ENCODE results near the gene LUC7L2.

Gene LUC7L2

GRCh38 chr7:139370301-139370942 is 10.7 kb downstream of the LUC7L2 start:
- TF ChIP-seq CTCF (IDR thresholded peaks at IDR 0.05; ENCODE audit: extremely low read depth, insufficient read depth, missing control alignments) = no peak
- in situ Hi-C loops (cut with MboI; ENCODE audit: low pct_unique_long_range_greater_than_20kb, low sequenced_read_pairs, unreplicated experiment) = no loop called here
- no peak for DNase-seq (ENCODE audit: low spot score)

- in situ Hi-C loops (cut with MboI; ENCODE audit: low pct_unique_long_range_greater_than_20kb, low sequenced_read_pairs, unreplicated experiment) = no loop called here
- DNase-seq (ENCODE audit: low spot score) = no peak
- TF ChIP-seq CTCF (IDR thresholded peaks at IDR 0.05; ENCODE audit: extremely low read depth, insufficient read depth, missing control alignments) = no peak
Measured at GRCh38 chr7:139370943-139371313, 11.2 kb downstream of the LUC7L2 start.

- DNase-seq (ENCODE audit: low spot score) = no peak
- in situ Hi-C loops (cut with MboI; ENCODE audit: low pct_unique_long_range_greater_than_20kb, low sequenced_read_pairs, unreplicated experiment) = no loop called here
- no peak for TF ChIP-seq CTCF (IDR thresholded peaks at IDR 0.05; ENCODE audit: extremely low read depth, insufficient read depth, missing control alignments)
Measured at GRCh38 chr7:139374246-139374645, 14.6 kb downstream of the LUC7L2 start.

- no peak for TF ChIP-seq CTCF (IDR thresholded peaks at IDR 0.05; ENCODE audit: extremely low read depth, insufficient read depth, missing control alignments)
- no peak for DNase-seq (ENCODE audit: low spot score)
- in situ Hi-C loops (cut with MboI; ENCODE audit: low pct_unique_long_range_greater_than_20kb, low sequenced_read_pairs, unreplicated experiment) = no loop called here
Measured at GRCh38 chr7:139382439-139382838, 22.7 kb downstream of the LUC7L2 start.

- in situ Hi-C loops (cut with MboI; ENCODE audit: low pct_unique_long_range_greater_than_20kb, low sequenced_read_pairs, unreplicated experiment) = no loop called here
- no peak for DNase-seq (ENCODE audit: low spot score)
- TF ChIP-seq CTCF (IDR thresholded peaks at IDR 0.05; ENCODE audit: extremely low read depth, insufficient read depth, missing control alignments) = no peak
Measured at GRCh38 chr7:139384611-139385010, 24.9 kb downstream of the LUC7L2 start.

GRCh38 chr7:139387594-139387993 is 27.9 kb downstream of the LUC7L2 start:
- no peak for DNase-seq (ENCODE audit: low spot score)
- no peak for TF ChIP-seq CTCF (IDR thresholded peaks at IDR 0.05; ENCODE audit: extremely low read depth, insufficient read depth, missing control alignments)
- in situ Hi-C loops (cut with MboI; ENCODE audit: low pct_unique_long_range_greater_than_20kb, low sequenced_read_pairs, unreplicated experiment) = no loop called here

GRCh38 chr7:139389091-139389490 is 29.4 kb downstream of the LUC7L2 start:
- in situ Hi-C loops (cut with MboI; ENCODE audit: low pct_unique_long_range_greater_than_20kb, low sequenced_read_pairs, unreplicated experiment) = no loop called here
- no peak for DNase-seq (ENCODE audit: low spot score)
- no peak for TF ChIP-seq CTCF (IDR thresholded peaks at IDR 0.05; ENCODE audit: extremely low read depth, insufficient read depth, missing control alignments)
